Measurements from ENCODE around the gene SEMA3A. TPM values are rescaled to one million over a fixed set of nuclear protein-coding genes. Genes with fewer than 3 reads are reported as not detected.
A peak's percentile ranks its signal among the peaks of the same experiment; 100 is the strongest.

Gene SEMA3A
- total and polyA plus RNA-seq, 4 donors = 0.08 to 11.0 (median 5.7) TPM; not detected in 1

DNA sequence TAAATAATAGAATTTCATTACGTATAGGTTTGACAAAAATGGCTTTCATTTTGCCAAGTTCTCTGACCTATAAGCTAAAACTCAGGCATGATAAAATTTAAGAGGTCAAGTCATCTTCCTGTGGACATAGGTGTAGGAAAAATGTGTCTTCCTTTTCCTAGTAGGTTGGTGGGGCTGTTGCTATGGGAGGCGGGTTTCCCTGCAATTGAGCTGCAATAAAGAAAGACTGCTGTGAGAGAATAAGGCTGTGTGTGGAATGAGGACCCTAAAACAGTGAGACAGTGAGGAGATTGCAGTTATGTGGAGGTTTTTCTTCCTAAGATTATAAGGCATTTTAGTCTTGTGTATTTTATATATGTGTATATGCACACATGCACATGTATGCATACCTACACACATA is 13.0 kb upstream of the SEMA3A start:
- no peak overlapping the region for H3K27ac ChIP-seq (ENCODE audit: low read depth in 1 of 2, low read length in 2 of 2)
- H3K4me3 ChIP-seq (ENCODE audit: low read length in 2 of 2) = no peak overlapping the region
- ATAC-seq (ENCODE audit: low FRiP score) (no peak), DNase-seq (no peak)
- intact Hi-C loops (cut with DNase I) = no loop called here
- WGBS, 2 donors = 87 to 95% methylated on average over 2 of the region's 2 CpGs
- no peaks in the 10 kb centered on the region for H3K4me1 ChIP-seq (ENCODE audit: control insufficient read depth in 1 of 2, insufficient read depth in 2 of 2, low read length in 2 of 2)
- no peaks in the 10 kb centered on the region for H3K27me3 ChIP-seq (ENCODE audit: control insufficient read depth in 1 of 2, insufficient read depth in 2 of 2, low read length in 1 of 2)
- H3K36me3 ChIP-seq (ENCODE audit: control insufficient read depth in 1 of 2, insufficient read depth in 2 of 2, low read length in 1 of 2) = no peaks in the 10 kb centered on the region
- no peaks in the 10 kb centered on the region for H3K9me3 ChIP-seq (ENCODE audit: control insufficient read depth, low read length)

DNA sequence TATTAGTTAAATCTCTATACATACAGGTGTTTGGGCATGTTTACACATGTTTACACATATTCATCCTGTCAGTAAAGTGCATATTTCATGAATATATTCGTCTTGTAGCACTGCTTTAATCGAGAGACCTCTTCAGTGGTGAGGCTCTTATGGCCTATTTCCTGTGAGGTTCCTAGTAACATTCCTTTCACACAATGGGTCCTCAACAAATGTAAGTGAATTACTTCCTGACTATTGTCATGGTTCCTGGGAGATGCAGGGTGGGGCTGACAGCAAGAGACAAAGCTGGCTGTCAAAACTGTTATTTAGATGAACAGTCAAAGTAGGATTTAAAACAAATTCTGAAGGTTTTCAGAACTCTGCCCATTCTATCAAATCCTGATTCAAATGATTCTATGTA is 12.4 kb upstream of the SEMA3A start:
- WGBS, 2 donors = 63 to 68% methylated on average over 2 of the region's 2 CpGs
- ATAC-seq (ENCODE audit: low FRiP score) (no peak), DNase-seq (no peak)
- no peaks in the 10 kb centered on the region for H3K9me3 ChIP-seq (ENCODE audit: control insufficient read depth, low read length)
- H3K27me3 ChIP-seq (ENCODE audit: control insufficient read depth in 1 of 2, insufficient read depth in 2 of 2, low read length in 1 of 2) = no peaks in the 10 kb centered on the region
- H3K36me3 ChIP-seq (ENCODE audit: control insufficient read depth in 1 of 2, insufficient read depth in 2 of 2, low read length in 1 of 2) = no peaks in the 10 kb centered on the region
- H3K4me3 ChIP-seq (ENCODE audit: low read length in 2 of 2) = no peak overlapping the region
- intact Hi-C loops (cut with DNase I) = no loop called here
- H3K4me1 ChIP-seq (ENCODE audit: control insufficient read depth in 1 of 2, insufficient read depth in 2 of 2, low read length in 2 of 2) = no peaks in the 10 kb centered on the region
- H3K27ac ChIP-seq (ENCODE audit: low read depth in 1 of 2, low read length in 2 of 2) = no peak overlapping the region

DNA sequence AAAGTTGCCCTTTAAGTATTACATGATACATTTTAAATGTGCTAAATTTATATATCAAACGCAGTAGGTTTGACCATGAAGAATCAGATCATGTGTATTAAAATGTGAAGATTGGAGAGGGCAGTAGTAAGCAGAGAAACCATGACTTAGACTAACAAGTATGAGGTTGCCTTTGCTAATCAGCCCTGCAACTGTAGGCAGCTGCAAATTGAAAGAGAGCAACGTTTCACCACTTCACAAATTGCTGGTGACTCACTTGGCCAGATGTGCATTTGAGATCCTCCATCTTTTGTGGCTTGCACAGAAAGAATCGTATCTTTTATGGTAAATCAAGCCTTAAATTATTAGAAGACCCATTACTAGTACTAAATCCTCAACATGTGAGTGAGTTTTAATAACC is 10.1 kb upstream of the SEMA3A start:
- H3K9me3 ChIP-seq (ENCODE audit: control insufficient read depth, low read length) = no peaks in the 10 kb centered on the region
- no peak overlapping the region for H3K27ac ChIP-seq (ENCODE audit: low read depth in 1 of 2, low read length in 2 of 2)
- H3K4me3 ChIP-seq (ENCODE audit: low read length in 2 of 2) = no peak overlapping the region
- no peaks in the 10 kb centered on the region for H3K27me3 ChIP-seq (ENCODE audit: control insufficient read depth in 1 of 2, insufficient read depth in 2 of 2, low read length in 1 of 2)
- ATAC-seq (ENCODE audit: low FRiP score) (no peak), DNase-seq (no peak)
- H3K4me1 ChIP-seq (ENCODE audit: control insufficient read depth in 1 of 2, insufficient read depth in 2 of 2, low read length in 2 of 2) = no peaks in the 10 kb centered on the region
- intact Hi-C loops (cut with DNase I) = no loop called here
- H3K36me3 ChIP-seq (ENCODE audit: control insufficient read depth in 1 of 2, insufficient read depth in 2 of 2, low read length in 1 of 2) = no peaks in the 10 kb centered on the region
- 61 to 68% methylated on average over 3 of the region's 3 CpGs for whole genome bisulfite sequencing, 2 donors

DNA sequence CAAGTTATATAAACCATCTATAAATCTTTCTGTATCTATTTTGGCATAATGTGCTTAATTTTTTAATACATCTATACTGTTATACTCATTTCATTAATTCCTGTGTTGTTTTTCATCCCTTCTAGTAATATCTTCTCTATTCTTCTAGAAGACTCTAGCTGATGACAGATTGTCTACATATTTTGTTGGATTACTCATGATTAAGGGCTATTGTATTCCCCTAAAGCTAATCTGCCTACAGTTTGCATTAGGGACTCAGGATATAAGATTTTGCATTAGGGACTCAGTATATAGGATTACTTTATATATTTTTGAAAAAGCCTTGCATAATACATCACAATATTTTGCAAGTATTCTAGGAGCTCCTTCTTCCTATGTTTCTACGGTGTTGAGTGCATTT is 8.3 kb upstream of the SEMA3A start:
- Histone ChIP-seq H3K4me3 (ENCODE audit: low read length in 2 of 2) (no peak overlapping the region), H3K4me1 (ENCODE audit: control insufficient read depth in 1 of 2, insufficient read depth in 2 of 2, low read length in 2 of 2) (no peaks in the 10 kb centered on the region), H3K9me3 (ENCODE audit: control insufficient read depth, low read length) (no peaks in the 10 kb centered on the region), H3K36me3 (ENCODE audit: control insufficient read depth in 1 of 2, insufficient read depth in 2 of 2, low read length in 1 of 2) (no peaks in the 10 kb centered on the region), H3K27ac (ENCODE audit: low read depth in 1 of 2, low read length in 2 of 2) (no peak overlapping the region), H3K27me3 (ENCODE audit: control insufficient read depth in 1 of 2, insufficient read depth in 2 of 2, low read length in 1 of 2) (no peaks in the 10 kb centered on the region)
- 93 to 95% methylated on average over 1 of the region's 1 CpG for WGBS, 2 donors
- ATAC-seq (ENCODE audit: low FRiP score) (no peak), DNase-seq (no peak)
- intact Hi-C loops (cut with DNase I) = no loop called here

DNA sequence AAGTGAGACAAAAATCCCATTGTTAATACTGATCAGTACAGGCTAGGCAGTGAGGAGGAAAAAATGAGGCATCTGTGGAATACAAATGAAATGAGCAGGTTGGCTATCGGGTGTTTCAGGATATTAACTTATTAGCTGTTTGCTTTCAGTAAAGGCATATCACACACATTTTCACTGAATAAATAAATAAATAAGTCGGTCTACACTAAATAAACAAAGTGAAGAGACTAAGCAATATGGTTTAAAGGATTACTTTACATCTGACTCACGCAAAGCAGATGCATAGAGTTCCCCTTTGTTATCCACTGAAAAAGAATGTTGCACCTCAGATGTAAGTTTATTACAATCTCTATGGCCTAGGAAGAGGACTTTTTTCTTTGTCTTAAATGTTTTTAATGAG is 6.3 kb upstream of the SEMA3A start:
- H3K4me1 ChIP-seq (ENCODE audit: control insufficient read depth in 1 of 2, insufficient read depth in 2 of 2, low read length in 2 of 2) = no peaks in the 10 kb centered on the region
- DNase-seq (no peak), ATAC-seq (ENCODE audit: low FRiP score) (no peak)
- no peaks in the 10 kb centered on the region for H3K27me3 ChIP-seq (ENCODE audit: control insufficient read depth in 1 of 2, insufficient read depth in 2 of 2, low read length in 1 of 2)
- 63 to 68% methylated on average over 3 of the region's 3 CpGs for WGBS, 2 donors
- no peaks in the 10 kb centered on the region for H3K9me3 ChIP-seq (ENCODE audit: control insufficient read depth, low read length)
- intact Hi-C loops (cut with DNase I) = no loop called here
- H3K36me3 ChIP-seq (ENCODE audit: control insufficient read depth in 1 of 2, insufficient read depth in 2 of 2, low read length in 1 of 2) = no peaks in the 10 kb centered on the region
- no peak overlapping the region for H3K27ac ChIP-seq (ENCODE audit: low read depth in 1 of 2, low read length in 2 of 2)
- no peak overlapping the region for H3K4me3 ChIP-seq (ENCODE audit: low read length in 2 of 2)

DNA sequence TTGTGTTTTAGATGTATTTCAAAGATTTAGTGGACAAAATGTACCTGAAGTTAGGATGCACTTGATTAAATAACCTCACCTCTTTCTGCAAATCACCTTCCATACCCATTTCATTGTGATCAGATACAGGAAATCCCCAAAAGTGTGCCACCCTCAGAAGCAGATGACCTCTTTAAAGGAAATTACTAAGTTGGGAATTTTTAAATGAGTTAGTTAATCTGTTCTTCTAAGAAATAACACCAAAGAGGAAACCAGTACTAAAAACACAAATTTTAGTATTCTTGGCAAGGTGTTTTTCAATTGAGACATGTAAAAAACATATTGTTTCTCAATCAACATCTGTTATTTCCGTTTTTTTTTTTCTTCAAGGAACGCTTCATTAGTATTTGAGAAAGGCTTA is 4.6 kb upstream of the SEMA3A start:
- ATAC-seq (ENCODE audit: low FRiP score) = no peak
- no peaks in the 10 kb centered on the region for H3K27me3 ChIP-seq (ENCODE audit: control insufficient read depth in 1 of 2, insufficient read depth in 2 of 2, low read length in 1 of 2)
- intact Hi-C loops (cut with DNase I) = no loop called here

DNA sequence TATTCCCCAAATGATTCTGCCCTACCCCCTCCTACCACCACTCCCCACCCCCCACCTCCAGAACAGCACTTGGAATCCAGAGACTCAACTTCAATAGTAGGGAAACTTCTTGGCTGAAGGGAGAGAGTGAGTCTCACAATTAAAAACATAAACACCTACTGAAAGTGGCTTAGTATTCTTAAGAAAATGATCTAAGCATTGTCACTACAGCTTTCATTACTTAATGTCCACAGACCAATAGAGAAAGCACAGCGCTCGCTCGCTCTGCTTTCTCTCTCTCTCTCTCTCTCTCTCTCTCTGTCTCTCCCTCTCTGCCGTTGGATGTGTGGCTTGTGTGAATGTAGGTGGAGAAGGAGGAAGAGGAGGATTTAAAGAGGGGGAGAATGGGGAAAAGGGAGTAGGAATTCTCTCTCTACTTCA is 1.5 kb upstream of the SEMA3A start:
- no peaks in the 10 kb centered on the region for H3K4me1 ChIP-seq (ENCODE audit: control insufficient read depth in 1 of 2, insufficient read depth in 2 of 2, low read length in 2 of 2)
- H3K36me3 ChIP-seq (ENCODE audit: control insufficient read depth in 1 of 2, insufficient read depth in 2 of 2, low read length in 1 of 2) = no peaks in the 10 kb centered on the region
- no peaks in the 10 kb centered on the region for H3K27me3 ChIP-seq (ENCODE audit: control insufficient read depth in 1 of 2, insufficient read depth in 2 of 2, low read length in 1 of 2)
- intact Hi-C loops (cut with DNase I) = no loop called here
- ATAC-seq (ENCODE audit: low FRiP score) (peak; percentile 58), DNase-seq (no peak)
- WGBS, 2 donors = 22 to 23% methylated on average over 4 of the region's 4 CpGs
- H3K4me3 ChIP-seq (ENCODE audit: low read length in 2 of 2) = peak overlapping the region in 1 of 2 donors; percentile 10
- no peaks in the 10 kb centered on the region for H3K9me3 ChIP-seq (ENCODE audit: control insufficient read depth, low read length)
- no peak overlapping the region for H3K27ac ChIP-seq (ENCODE audit: low read depth in 1 of 2, low read length in 2 of 2)

More for the DNA sequence above, 4.6 kb upstream of the SEMA3A start:
- H3K4me1 ChIP-seq (ENCODE audit: control insufficient read depth in 1 of 2, insufficient read depth in 2 of 2, low read length in 2 of 2) = no peaks in the 10 kb centered on the region
- H3K9me3 ChIP-seq (ENCODE audit: control insufficient read depth, low read length) = no peaks in the 10 kb centered on the region
- H3K36me3 ChIP-seq (ENCODE audit: control insufficient read depth in 1 of 2, insufficient read depth in 2 of 2, low read length in 1 of 2) = no peaks in the 10 kb centered on the region
- H3K27ac ChIP-seq (ENCODE audit: low read depth in 1 of 2, low read length in 2 of 2) = no peak overlapping the region
- no peak overlapping the region for H3K4me3 ChIP-seq (ENCODE audit: low read length in 2 of 2)
- 60 to 73% methylated on average over 2 of the region's 2 CpGs for WGBS, 2 donors
- no peak for DNase-seq

DNA sequence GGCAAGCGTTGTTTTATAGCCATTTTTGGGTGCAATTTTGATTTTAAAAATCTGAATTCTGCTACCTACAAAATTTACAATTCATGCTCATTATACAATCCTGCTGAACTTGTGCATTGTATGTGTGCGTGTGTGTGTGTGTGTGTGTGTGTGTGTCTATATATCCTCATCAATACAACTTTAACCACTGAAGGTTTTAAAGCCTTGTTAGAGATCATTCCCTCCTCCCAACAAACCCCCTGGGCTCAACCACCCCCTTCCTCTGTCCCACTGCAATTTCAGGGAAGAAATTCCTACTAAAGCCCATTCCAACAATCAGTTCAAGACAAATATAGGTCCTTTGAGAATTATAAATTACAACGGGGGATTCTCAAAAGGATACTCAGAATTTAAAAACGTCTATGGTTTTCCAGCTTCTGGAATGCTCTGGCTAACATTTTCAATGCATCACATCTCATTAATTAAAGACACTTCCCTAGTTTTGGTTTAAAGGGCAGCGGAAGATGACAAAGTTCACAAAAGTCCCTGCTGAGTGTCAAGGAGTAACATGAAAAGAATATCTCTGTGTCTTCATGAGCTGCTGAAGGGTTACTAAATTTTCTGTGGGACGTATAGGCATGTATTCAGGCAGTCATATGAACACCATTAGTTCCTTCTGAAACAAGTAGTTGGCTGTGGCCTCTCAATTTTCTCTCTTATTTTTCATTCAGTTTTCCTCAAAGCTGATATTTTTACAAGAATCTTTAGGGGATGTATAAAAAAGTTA is 889 bp upstream of the SEMA3A start:
- ATAC-seq (ENCODE audit: low FRiP score) (peak; percentile 33), DNase-seq (no peak)
- Histone ChIP-seq H3K9me3 (ENCODE audit: control insufficient read depth, low read length) (no peaks in the 10 kb centered on the region), H3K27ac (ENCODE audit: low read depth in 1 of 2, low read length in 2 of 2) (no peak overlapping the region), H3K27me3 (ENCODE audit: control insufficient read depth in 1 of 2, insufficient read depth in 2 of 2, low read length in 1 of 2) (no peaks in the 10 kb centered on the region), H3K36me3 (ENCODE audit: control insufficient read depth in 1 of 2, insufficient read depth in 2 of 2, low read length in 1 of 2) (no peaks in the 10 kb centered on the region), H3K4me3 (ENCODE audit: low read length in 2 of 2) (peak overlapping the region; percentile 64 to 74), H3K4me1 (ENCODE audit: control insufficient read depth in 1 of 2, insufficient read depth in 2 of 2, low read length in 2 of 2) (no peaks in the 10 kb centered on the region)
- intact Hi-C loops (cut with DNase I) = no loop called here
- 19 to 23% methylated on average over 6 of the region's 6 CpGs for WGBS, 2 donors

GRCh38 chr7:84193747-84194146 is 842 bp downstream of the SEMA3A start:
- no peak overlapping the region for H3K4me3 ChIP-seq (ENCODE audit: low read length in 2 of 2)
- H3K36me3 ChIP-seq (ENCODE audit: control insufficient read depth in 1 of 2, insufficient read depth in 2 of 2, low read length in 1 of 2) = no peaks in the 10 kb centered on the region
- H3K27me3 ChIP-seq (ENCODE audit: control insufficient read depth in 1 of 2, insufficient read depth in 2 of 2, low read length in 1 of 2) = no peaks in the 10 kb centered on the region
- intact Hi-C loops (cut with DNase I) = no loop called here
- WGBS, 2 donors = 34% methylated on average over 1 of the region's 1 CpG
- ATAC-seq (ENCODE audit: low FRiP score) = no peak
- H3K9me3 ChIP-seq (ENCODE audit: control insufficient read depth, low read length) = no peaks in the 10 kb centered on the region
- H3K27ac ChIP-seq (ENCODE audit: low read depth in 1 of 2, low read length in 2 of 2) = no peak overlapping the region
- no peak for DNase-seq
- no peaks in the 10 kb centered on the region for H3K4me1 ChIP-seq (ENCODE audit: control insufficient read depth in 1 of 2, insufficient read depth in 2 of 2, low read length in 2 of 2)

All from aorta (tissue), 5 donors.